Measurements from ENCODE around the gene WAS.

GRCh38 chrX:48737213-48737938 is 53.8 kb downstream of the WAS start:
- TF ChIP-seq EP300 (conservative IDR thresholded peaks at IDR 0.05; ENCODE audit: poor library complexity, severe bottlenecking) = peak; percentile 64
- no peak for TF ChIP-seq CTCF (IDR thresholded peaks at IDR 0.05; ENCODE audit: poor library complexity, severe bottlenecking)
- TF ChIP-seq TAF1 (IDR thresholded peaks at IDR 0.05; ENCODE audit: low read depth) = peak; percentile 55
- no peak for TF ChIP-seq EZH2 (IDR thresholded peaks at IDR 0.05; ENCODE audit: borderline replicate concordance, insufficient read depth, low read length, poor library complexity, severe bottlenecking)
- peak; percentile 77 for TF ChIP-seq POLR2AphosphoS5 (IDR thresholded peaks at IDR 0.05)
- TF ChIP-seq MXI1 (conservative IDR thresholded peaks at IDR 0.05; ENCODE audit: poor library complexity, severe bottlenecking) = peak; percentile 76
- peak; percentile 39 for TF ChIP-seq RAD21 (conservative IDR thresholded peaks at IDR 0.05)
- TF ChIP-seq, protein P1, sequence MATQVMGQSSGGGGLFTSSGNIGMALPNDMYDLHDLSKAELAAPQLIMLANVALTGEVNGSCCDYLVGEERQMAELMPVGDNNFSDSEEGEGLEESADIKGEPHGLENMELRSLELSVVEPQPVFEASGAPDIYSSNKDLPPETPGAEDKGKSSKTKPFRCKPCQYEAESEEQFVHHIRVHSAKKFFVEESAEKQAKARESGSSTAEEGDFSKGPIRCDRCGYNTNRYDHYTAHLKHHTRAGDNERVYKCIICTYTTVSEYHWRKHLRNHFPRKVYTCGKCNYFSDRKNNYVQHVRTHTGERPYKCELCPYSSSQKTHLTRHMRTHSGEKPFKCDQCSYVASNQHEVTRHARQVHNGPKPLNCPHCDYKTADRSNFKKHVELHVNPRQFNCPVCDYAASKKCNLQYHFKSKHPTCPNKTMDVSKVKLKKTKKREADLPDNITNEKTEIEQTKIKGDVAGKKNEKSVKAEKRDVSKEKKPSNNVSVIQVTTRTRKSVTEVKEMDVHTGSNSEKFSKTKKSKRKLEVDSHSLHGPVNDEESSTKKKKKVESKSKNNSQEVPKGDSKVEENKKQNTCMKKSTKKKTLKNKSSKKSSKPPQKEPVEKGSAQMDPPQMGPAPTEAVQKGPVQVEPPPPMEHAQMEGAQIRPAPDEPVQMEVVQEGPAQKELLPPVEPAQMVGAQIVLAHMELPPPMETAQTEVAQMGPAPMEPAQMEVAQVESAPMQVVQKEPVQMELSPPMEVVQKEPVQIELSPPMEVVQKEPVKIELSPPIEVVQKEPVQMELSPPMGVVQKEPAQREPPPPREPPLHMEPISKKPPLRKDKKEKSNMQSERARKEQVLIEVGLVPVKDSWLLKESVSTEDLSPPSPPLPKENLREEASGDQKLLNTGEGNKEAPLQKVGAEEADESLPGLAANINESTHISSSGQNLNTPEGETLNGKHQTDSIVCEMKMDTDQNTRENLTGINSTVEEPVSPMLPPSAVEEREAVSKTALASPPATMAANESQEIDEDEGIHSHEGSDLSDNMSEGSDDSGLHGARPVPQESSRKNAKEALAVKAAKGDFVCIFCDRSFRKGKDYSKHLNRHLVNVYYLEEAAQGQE (IDR thresholded peaks at IDR 0.05; ENCODE audit: borderline replicate concordance) = peak; percentile 87
- TF ChIP-seq SMC3 (conservative IDR thresholded peaks at IDR 0.05; ENCODE audit: poor library complexity) = peak; percentile 52

Measured in neural cell (in vitro differentiated cells).